Measurements from ENCODE around the gene XRCC4.

Gene XRCC4

DNA sequence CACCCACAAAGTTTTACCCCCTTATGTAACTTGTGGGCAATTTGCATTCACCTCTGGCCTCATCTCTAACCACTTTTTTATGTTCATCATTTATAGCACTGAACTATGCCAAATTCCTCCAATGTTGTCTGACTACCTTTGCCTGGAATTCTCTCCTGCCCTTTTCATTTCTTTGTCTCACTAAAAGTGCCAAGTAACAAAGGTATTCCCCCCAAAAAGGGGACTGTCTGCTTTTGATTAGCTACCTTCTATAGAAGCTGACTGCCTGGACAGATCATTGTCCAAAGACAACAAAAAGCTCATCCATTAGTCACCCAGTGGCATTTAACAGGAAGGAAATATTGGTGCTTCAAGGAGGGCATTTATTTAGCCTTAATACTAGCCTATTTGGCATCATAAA is 204.3 kb downstream of the XRCC4 start:
- TF ChIP-seq MYC (IDR thresholded peaks at IDR 0.05; ENCODE audit: low read depth, low read length) (no peak), POLR2A (IDR thresholded peaks at IDR 0.05; ENCODE audit: extremely low read depth, insufficient read length) (no peak)
- TF ChIP-seq, protein P1, sequence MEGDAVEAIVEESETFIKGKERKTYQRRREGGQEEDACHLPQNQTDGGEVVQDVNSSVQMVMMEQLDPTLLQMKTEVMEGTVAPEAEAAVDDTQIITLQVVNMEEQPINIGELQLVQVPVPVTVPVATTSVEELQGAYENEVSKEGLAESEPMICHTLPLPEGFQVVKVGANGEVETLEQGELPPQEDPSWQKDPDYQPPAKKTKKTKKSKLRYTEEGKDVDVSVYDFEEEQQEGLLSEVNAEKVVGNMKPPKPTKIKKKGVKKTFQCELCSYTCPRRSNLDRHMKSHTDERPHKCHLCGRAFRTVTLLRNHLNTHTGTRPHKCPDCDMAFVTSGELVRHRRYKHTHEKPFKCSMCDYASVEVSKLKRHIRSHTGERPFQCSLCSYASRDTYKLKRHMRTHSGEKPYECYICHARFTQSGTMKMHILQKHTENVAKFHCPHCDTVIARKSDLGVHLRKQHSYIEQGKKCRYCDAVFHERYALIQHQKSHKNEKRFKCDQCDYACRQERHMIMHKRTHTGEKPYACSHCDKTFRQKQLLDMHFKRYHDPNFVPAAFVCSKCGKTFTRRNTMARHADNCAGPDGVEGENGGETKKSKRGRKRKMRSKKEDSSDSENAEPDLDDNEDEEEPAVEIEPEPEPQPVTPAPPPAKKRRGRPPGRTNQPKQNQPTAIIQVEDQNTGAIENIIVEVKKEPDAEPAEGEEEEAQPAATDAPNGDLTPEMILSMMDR (IDR thresholded peaks at IDR 0.05; ENCODE audit: low read depth, low read length), result no peak
- no peak for DNase-seq (ENCODE audit: low read depth)
- H3K4me3 ChIP-seq (ENCODE audit: low read depth, low read length), result no peak overlapping the region

DNA sequence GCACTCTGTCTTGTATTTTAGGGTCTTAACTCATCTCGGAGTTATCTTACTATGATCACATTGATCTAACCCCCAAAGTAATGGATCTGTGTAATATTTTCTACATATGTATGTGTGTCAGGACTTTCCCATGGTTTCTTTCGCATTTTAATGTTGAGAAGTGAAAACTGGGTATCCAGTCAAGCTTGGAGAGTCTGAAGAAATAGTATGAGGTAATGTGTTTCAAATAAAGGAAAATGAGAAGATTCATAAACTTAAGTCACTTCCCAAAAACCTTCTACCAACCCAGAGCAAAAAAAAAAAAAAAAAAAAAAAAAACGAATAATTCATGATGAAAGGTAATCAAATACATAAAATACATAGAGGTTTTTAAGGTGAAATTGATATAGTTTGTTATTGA is 206.4 kb downstream of the XRCC4 start:
- TF ChIP-seq MYC (IDR thresholded peaks at IDR 0.05; ENCODE audit: low read depth, low read length), result no peak
- TF ChIP-seq POLR2A (IDR thresholded peaks at IDR 0.05; ENCODE audit: extremely low read depth, insufficient read length), result no peak
- TF ChIP-seq, protein P2, sequence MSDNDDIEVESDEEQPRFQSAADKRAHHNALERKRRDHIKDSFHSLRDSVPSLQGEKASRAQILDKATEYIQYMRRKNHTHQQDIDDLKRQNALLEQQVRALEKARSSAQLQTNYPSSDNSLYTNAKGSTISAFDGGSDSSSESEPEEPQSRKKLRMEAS (IDR thresholded peaks at IDR 0.05; ENCODE audit: low read depth, low read length), result no peak
- TF ChIP-seq, protein P1 (IDR thresholded peaks at IDR 0.05; ENCODE audit: low read depth, low read length), result no peak
- DNase-seq (ENCODE audit: low read depth), result no peak
- H3K4me3 ChIP-seq (ENCODE audit: low read depth, low read length), result no peak overlapping the region

DNA sequence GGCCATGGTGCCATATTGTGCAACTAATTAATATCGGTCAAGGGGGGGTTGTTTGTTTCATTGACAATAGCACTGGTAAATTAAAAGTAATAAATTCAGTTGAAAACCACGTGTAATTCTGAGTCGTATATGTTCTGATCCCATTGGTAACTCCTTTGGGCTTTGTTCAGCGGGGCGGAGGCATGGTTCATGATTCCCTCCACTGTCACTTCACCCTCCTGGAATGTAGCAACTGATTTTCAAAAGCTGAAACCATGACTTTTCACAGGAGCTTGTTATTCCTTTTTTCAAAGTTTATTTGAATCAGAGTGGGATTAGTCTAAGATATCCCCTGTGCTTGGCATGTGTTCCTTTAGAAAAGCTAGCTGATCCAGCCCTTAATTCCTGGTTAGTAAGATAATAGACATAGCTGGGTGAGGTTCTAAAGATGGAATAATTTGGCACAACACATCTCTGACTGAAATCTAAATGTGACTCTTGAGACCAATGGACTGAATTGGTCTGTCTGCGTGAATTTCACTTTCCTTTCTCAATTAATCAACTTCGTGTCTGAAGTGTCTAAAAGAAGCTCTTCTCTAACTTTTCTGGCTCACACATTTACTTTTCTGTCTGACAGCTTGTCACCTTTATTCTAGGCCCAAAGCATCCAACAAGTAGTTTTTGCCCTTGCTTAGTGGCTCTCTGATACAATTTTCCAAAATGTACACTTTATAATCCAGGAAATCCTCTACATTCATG is 208.5 kb downstream of the XRCC4 start:
- no peak for TF ChIP-seq POLR2A (IDR thresholded peaks at IDR 0.05; ENCODE audit: extremely low read depth, insufficient read length)
- TF ChIP-seq, protein P2 (IDR thresholded peaks at IDR 0.05; ENCODE audit: low read depth, low read length), result no peak
- TF ChIP-seq, protein P1 (IDR thresholded peaks at IDR 0.05; ENCODE audit: low read depth, low read length), result no peak
- no peak for TF ChIP-seq MYC (IDR thresholded peaks at IDR 0.05; ENCODE audit: low read depth, low read length)
- no peak for DNase-seq (ENCODE audit: low read depth)

DNA sequence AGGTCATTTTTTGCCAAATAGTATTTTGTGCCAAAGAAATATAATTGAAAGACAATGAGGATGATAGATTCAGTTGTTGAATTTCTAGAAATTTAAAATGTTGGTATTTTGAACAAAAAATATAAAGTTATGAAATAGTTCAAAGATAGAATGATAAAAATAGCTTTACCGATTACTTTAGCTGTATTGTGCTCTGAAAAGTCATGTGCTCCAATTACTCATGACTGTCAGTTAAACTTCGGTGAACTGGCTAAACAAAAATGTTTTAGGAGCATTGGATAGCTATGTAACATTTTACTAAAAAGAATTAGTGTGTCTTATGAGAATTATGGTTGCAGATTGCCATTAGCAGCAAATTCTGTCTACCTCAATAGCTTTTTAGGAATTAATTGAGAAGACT is 216.9 kb downstream of the XRCC4 start:
- H3K4me3 ChIP-seq (ENCODE audit: low read depth, low read length), result no peak overlapping the region
- TF ChIP-seq MYC (IDR thresholded peaks at IDR 0.05; ENCODE audit: low read depth, low read length) (no peak), POLR2A (IDR thresholded peaks at IDR 0.05; ENCODE audit: extremely low read depth, insufficient read length) (no peak)
- TF ChIP-seq, protein P1 (IDR thresholded peaks at IDR 0.05; ENCODE audit: low read depth, low read length), result no peak
- TF ChIP-seq, protein P2 (IDR thresholded peaks at IDR 0.05; ENCODE audit: low read depth, low read length), result no peak
- DNase-seq (ENCODE audit: low read depth), result no peak

More for the DNA sequence above, 208.5 kb downstream of the XRCC4 start:
- no peak overlapping the region for H3K4me3 ChIP-seq (ENCODE audit: low read depth, low read length)

DNA sequence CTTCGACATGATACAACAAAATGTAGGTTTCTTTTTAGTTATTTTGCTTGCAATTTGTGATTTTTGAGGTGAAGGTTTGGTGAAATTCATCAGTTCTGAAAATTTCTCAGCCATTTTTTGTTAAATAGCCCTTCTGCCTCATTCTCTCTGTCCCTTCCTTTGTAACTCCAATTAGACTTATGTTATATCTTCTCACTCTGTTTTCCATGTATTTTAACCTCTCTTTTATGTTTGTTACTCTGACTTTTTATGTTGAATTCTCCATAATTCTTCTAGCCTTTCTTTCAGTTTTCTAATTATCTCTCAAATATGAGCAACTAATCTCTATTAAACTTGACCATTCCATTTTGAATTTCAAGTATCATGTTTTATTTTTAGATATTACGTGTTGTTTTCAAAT is 222.0 kb downstream of the XRCC4 start:
- no peak for DNase-seq (ENCODE audit: low read depth)
- H3K4me3 ChIP-seq (ENCODE audit: low read depth, low read length), result no peak overlapping the region
- TF ChIP-seq MYC (IDR thresholded peaks at IDR 0.05; ENCODE audit: low read depth, low read length) (no peak), POLR2A (IDR thresholded peaks at IDR 0.05; ENCODE audit: extremely low read depth, insufficient read length) (no peak)
- TF ChIP-seq, protein P1 (IDR thresholded peaks at IDR 0.05; ENCODE audit: low read depth, low read length), result no peak
- TF ChIP-seq, protein P2 (IDR thresholded peaks at IDR 0.05; ENCODE audit: low read depth, low read length), result no peak

All from NB4 (cell line).